Body of pancreas (tissue), 4 donors: ENCODE data around the gene ATP2B2. TPM values are rescaled to one million over a fixed set of nuclear protein-coding genes. Genes with fewer than 3 reads are reported as not detected.

Source experiments
- ATAC-seq: fragments of 150-250 bp; one replicate; pipeline ENCODE4 v1.9.1; 2016
- DNase-seq, 4 donors: peaks; one replicate each; pipeline ENCODE4 v3.0.0-alpha.2; 2019
- H3K27ac ChIP-seq, 4 donors: fragments of 200-600 bp; sonication (generic); 1 replicate in 3 of 4; 2 replicates in 1 of 4; pipeline versions ENCODE4 v1.5.1 to v1.6.1; 2016 to 2019; ENCODE audit warnings: mild to moderate bottlenecking in 1 of 4, mixed read lengths in 1 of 4, moderate library complexity in 1 of 4
- H3K27me3 ChIP-seq, 2 donors: fragments of 200-600 bp; sonication (generic); one replicate each; pipeline ENCODE4 v1.6.0; 2016; ENCODE audit warnings: mild to moderate bottlenecking in 1 of 2
- H3K36me3 ChIP-seq, 2 donors: fragments of 200-600 bp; sonication (generic); replicated peaks in 1 of 2; 2 replicates each; pipeline ENCODE4 v1.5.1; 2016; ENCODE audit warnings: low read depth in 2 of 2; ENCODE audit not compliant: insufficient read depth in 1 of 2
- H3K4me1 ChIP-seq: fragments of 200-600 bp; sonication (generic); one replicate; pipeline ENCODE4 v1.6.0; 2016
- H3K4me3 ChIP-seq, 2 donors: fragments of 200-600 bp; sonication (generic); 1 replicate in 1 of 2; 2 replicates in 1 of 2; pipeline ENCODE4 v1.5.1; 2016 to 2019
- H3K9me3 ChIP-seq, 3 donors: fragments of 200-600 bp; sonication (generic); 1 replicate in 2 of 3; 2 replicates in 1 of 3; pipeline ENCODE4 v1.5.1; 2016
- POLR2A ChIP-seq, 3 donors: fragments of 450-650 bp; IDR thresholded peaks; one replicate each; pipeline ENCODE4 v1.6.1; 2016; ENCODE audit warnings: antibody characterized with exemption in 3 of 3, mild to moderate bottlenecking in 2 of 3
- WGBS, 2 donors: methylation state at CpG; one replicate each; pipeline ENCODE4 v1.1.5; 2017; 5-methylcytosine and 5-hydroxymethylcytosine counted together
- intact Hi-C: fragments of 100-400 bp; cut with DNase I; formaldehyde crosslinking; loops from one replicate; pipeline ENCODE4 v1.15.1; 2023
- total RNA-seq, 2 donors: library from RNA; depleted of rRNA; stranded (reverse); fragments of >200 nt; gene quantifications; one replicate each; pipeline ENCODE4 v1.1.0, GENCODE V29; 2016
- TF ChIP-seq, protein P1 (sequence below), 7 experiments: fragments of 450-650 bp in 4 of 7; fragments of 200-600 bp in 3 of 7; sonication (generic) in 3 of 7; IDR thresholded peaks; one replicate each; pipeline ENCODE4 v1.5.1; 2016 to 2019; ENCODE audit warnings: antibody characterized with exemption in 7 of 7

ATP2B2 gene
- total RNA-seq, 2 donors from 2014 or later: 0.52 TPM; not detected in 1

GRCh38 chr3:10342781-10343180 lies 162.6 kb downstream of the ATP2B2 start:
- Histone ChIP-seq H3K27ac (no peak overlapping the region), H3K4me3 (no peak overlapping the region), H3K4me1 (no peaks in the 10 kb centered on the region), H3K9me3 (no peaks in the 10 kb centered on the region), H3K27me3 (no peaks in the 10 kb centered on the region), H3K36me3 (no peaks in the 10 kb centered on the region)
- TF ChIP-seq POLR2A (IDR thresholded peaks at IDR 0.05): no peak
- TF ChIP-seq, protein P1, sequence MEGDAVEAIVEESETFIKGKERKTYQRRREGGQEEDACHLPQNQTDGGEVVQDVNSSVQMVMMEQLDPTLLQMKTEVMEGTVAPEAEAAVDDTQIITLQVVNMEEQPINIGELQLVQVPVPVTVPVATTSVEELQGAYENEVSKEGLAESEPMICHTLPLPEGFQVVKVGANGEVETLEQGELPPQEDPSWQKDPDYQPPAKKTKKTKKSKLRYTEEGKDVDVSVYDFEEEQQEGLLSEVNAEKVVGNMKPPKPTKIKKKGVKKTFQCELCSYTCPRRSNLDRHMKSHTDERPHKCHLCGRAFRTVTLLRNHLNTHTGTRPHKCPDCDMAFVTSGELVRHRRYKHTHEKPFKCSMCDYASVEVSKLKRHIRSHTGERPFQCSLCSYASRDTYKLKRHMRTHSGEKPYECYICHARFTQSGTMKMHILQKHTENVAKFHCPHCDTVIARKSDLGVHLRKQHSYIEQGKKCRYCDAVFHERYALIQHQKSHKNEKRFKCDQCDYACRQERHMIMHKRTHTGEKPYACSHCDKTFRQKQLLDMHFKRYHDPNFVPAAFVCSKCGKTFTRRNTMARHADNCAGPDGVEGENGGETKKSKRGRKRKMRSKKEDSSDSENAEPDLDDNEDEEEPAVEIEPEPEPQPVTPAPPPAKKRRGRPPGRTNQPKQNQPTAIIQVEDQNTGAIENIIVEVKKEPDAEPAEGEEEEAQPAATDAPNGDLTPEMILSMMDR (IDR thresholded peaks at IDR 0.05): no peak
- DNase-seq (no peak), ATAC-seq (no peak)
- WGBS, 2 donors: 59 to 87% methylated on average over 7 to 14 of the region's 14 CpGs
- intact Hi-C loops: loop anchor here (5.0 kb wide), 1 partner anchor 395 kb away; no protein-coding TSS in a partner anchor

- ATAC-seq (no peak), DNase-seq (no peak)
- TF ChIP-seq POLR2A (IDR thresholded peaks at IDR 0.05): no peak
- TF ChIP-seq, protein P1 (IDR thresholded peaks at IDR 0.05): no peak
- no peaks in the 10 kb centered on the region for H3K4me1 ChIP-seq
- H3K27me3 ChIP-seq: no peaks in the 10 kb centered on the region
- H3K36me3 ChIP-seq: no peaks in the 10 kb centered on the region
- intact Hi-C loops: loop anchor here (5.0 kb wide), 1 partner anchor 395 kb away; no protein-coding TSS in a partner anchor
- WGBS, 2 donors: 48 to 89% methylated on average over 5 to 7 of the region's 7 CpGs
- H3K4me3 ChIP-seq: no peak overlapping the region
- H3K9me3 ChIP-seq: no peaks in the 10 kb centered on the region
- H3K27ac ChIP-seq: no peak overlapping the region
These were observed 163.4 kb downstream of the ATP2B2 start for GRCh38 chr3:10341901-10342398.

GRCh38 chr3:10340476-10340875 lies 164.9 kb downstream of the ATP2B2 start:
- DNase-seq (no peak), ATAC-seq (no peak)
- H3K4me3 ChIP-seq: no peak overlapping the region
- no peak overlapping the region for H3K27ac ChIP-seq
- no peaks in the 10 kb centered on the region for H3K36me3 ChIP-seq
- no peaks in the 10 kb centered on the region for H3K9me3 ChIP-seq
- no peaks in the 10 kb centered on the region for H3K27me3 ChIP-seq
- 73 to 74% methylated on average over 14 to 18 of the region's 18 CpGs for WGBS, 2 donors
- intact Hi-C loops: loop anchor here (5.0 kb wide), 1 partner anchor 397 kb away; no protein-coding TSS in a partner anchor
- TF ChIP-seq POLR2A (IDR thresholded peaks at IDR 0.05): no peak
- TF ChIP-seq, protein P1 (IDR thresholded peaks at IDR 0.05): no peak
- H3K4me1 ChIP-seq: no peaks in the 10 kb centered on the region

DNA sequence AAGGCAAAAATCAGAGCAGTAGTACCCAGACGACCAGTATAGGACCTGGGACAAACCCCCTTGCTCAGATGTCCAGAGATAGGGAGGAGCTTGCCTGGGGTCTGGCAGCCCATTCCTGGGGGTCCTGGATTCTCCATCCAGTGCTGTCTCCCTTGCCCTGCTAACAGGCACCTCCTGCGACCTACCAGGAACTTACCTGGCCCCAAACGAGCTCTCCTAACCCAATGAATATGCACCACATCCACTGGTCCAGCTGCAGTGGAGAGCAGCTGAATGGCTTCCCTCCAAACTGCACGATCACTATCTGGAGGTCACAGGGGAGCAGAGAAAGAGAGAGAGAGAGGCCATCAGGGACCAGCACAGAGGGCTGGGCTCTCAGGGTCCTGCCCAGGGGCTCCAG lies 165.3 kb downstream of the ATP2B2 start:
- H3K9me3 ChIP-seq: no peaks in the 10 kb centered on the region
- ATAC-seq (no peak), DNase-seq (no peak)
- no peak overlapping the region for H3K27ac ChIP-seq
- intact Hi-C loops: loop anchor here (5.0 kb wide), 1 partner anchor 397 kb away; no protein-coding TSS in a partner anchor
- no peaks in the 10 kb centered on the region for H3K27me3 ChIP-seq
- TF ChIP-seq, protein P1 (IDR thresholded peaks at IDR 0.05): no peak
- TF ChIP-seq POLR2A (IDR thresholded peaks at IDR 0.05): no peak
- WGBS, 2 donors: 32% methylated on average over 4 of the region's 4 CpGs
- H3K4me3 ChIP-seq: no peak overlapping the region
- no peaks in the 10 kb centered on the region for H3K4me1 ChIP-seq
- no peaks in the 10 kb centered on the region for H3K36me3 ChIP-seq

- ATAC-seq (no peak), DNase-seq (no peak)
- Histone ChIP-seq H3K9me3 (no peaks in the 10 kb centered on the region), H3K36me3 (no peaks in the 10 kb centered on the region), H3K4me1 (no peaks in the 10 kb centered on the region), H3K4me3 (no peak overlapping the region), H3K27ac (no peak overlapping the region), H3K27me3 (no peaks in the 10 kb centered on the region)
- 72 to 82% methylated on average over 6 to 8 of the region's 8 CpGs for WGBS, 2 donors
- intact Hi-C loops: no loop called here
- TF ChIP-seq, protein P1 (IDR thresholded peaks at IDR 0.05): no peak
- TF ChIP-seq POLR2A (IDR thresholded peaks at IDR 0.05): no peak
These were observed 165.9 kb downstream of the ATP2B2 start for GRCh38 chr3:10339376-10339955.
